ENCODE data around the gene SLC4A9. TPM values are rescaled to one million over a fixed set of nuclear protein-coding genes. Genes with fewer than 3 reads are reported as not detected.

Gene SLC4A9
- total and polyA plus RNA-seq, 2 donors (not counting 3 experiments of a cell fraction or from before 2014, with no cell fraction given) = not detected

- Histone ChIP-seq H3K9me1 (replicated peaks; ENCODE audit: control insufficient read depth, extremely low read depth, insufficient read depth, low read length) (no peaks in the 10 kb centered on the region), H3K9me3 (replicated peaks; ENCODE audit: control insufficient read depth, insufficient read depth, low read length) (no peaks in the 10 kb centered on the region), H3K27me3 (ENCODE audit: control insufficient read depth in 2 of 2, insufficient read depth in 2 of 2, low read length in 2 of 2) (no peaks in the 10 kb centered on the region), H4K20me1 (replicated peaks; ENCODE audit: control insufficient read depth, extremely low read depth, insufficient read depth, low read length) (no peaks in the 10 kb centered on the region), H3K27ac (ENCODE audit: insufficient read depth, low read depth, low read length) (no peak overlapping the region), H3K4me1 (ENCODE audit: control insufficient read depth, extremely low read depth, insufficient read depth, low read length) (peaks cover 12% of the 10 kb centered on the region), H3K36me3 (ENCODE audit: control insufficient read depth in 2 of 2, extremely low read depth in 1 of 2, insufficient read depth in 2 of 2, low read length in 2 of 2) (no peaks in the 10 kb centered on the region), H3K4me3 (replicated peaks in 1 of 3; ENCODE audit: insufficient read depth in 1 of 3, low read depth in 1 of 3, low read length in 3 of 3) (no peak overlapping the region), H2AFZ (ENCODE audit: low read depth, low read length) (no peak overlapping the region), H3K9ac (replicated peaks; ENCODE audit: extremely low read depth, insufficient read depth, low read length) (no peak overlapping the region), H3K4me2 (ENCODE audit: insufficient read depth, low read length) (peak overlapping the region; percentile 37), H3K79me2 (ENCODE audit: control insufficient read depth, insufficient read depth, low read length) (no peaks in the 10 kb centered on the region)
- no peak for TF ChIP-seq FOS (IDR thresholded peaks at IDR 0.05; ENCODE audit: borderline replicate concordance, insufficient read depth, low read length)
- TF ChIP-seq GATA2 (IDR thresholded peaks at IDR 0.05; ENCODE audit: insufficient read depth, insufficient read length, low read depth, low read length) = no peak
- no peak for TF ChIP-seq CTCF (IDR thresholded peaks at IDR 0.05; ENCODE audit: extremely low read depth in 1 of 2, insufficient read depth in 1 of 2, low read depth in 1 of 2, low read length in 2 of 2)
- no peak for TF ChIP-seq JUN (IDR thresholded peaks at IDR 0.05; ENCODE audit: borderline replicate concordance, insufficient read depth, insufficient read length, low read depth)
- TF ChIP-seq EZH2 (IDR thresholded peaks at IDR 0.05; ENCODE audit: borderline replicate concordance, low read depth, low read length, severe bottlenecking) = no peak
- TF ChIP-seq MYC (IDR thresholded peaks at IDR 0.05; ENCODE audit: low read depth, low read length) = no peak
- TF ChIP-seq POLR2A (IDR thresholded peaks at IDR 0.05; ENCODE audit: low read depth, low read length) = no peak
- TF ChIP-seq POLR2AphosphoS5 (IDR thresholded peaks at IDR 0.05; ENCODE audit: insufficient read depth, low read depth, low read length) = no peak
- no peak for TF ChIP-seq MAX (IDR thresholded peaks at IDR 0.05; ENCODE audit: insufficient read depth, insufficient read length)
- no TSS peak for BruUV-seq (replicated peaks)
- ChIA-PET POLR2A (no interaction called here), CTCF (interaction anchor here (1.2 to 4.6 kb wide), 4 partner anchors 10 to 263 kb away, joined by 3 to 28 read pairs (median 5); no protein-coding TSS in a partner anchor)
- dilution Hi-C loops (cut with MboI; ENCODE audit: extremely low pct_ligation_motif_present, low sequenced_read_pairs) (no loop called here), intact Hi-C loops (cut with micrococcal nuclease) (no loop called here)
- FAIRE-seq (peak; percentile 87), DNase-seq (ENCODE audit: low read depth, low spot score) (peak; percentile 61)
Observed at GRCh38 chr5:140383300-140383699, 23.3 kb downstream of the SLC4A9 start.
